ENCODE data around the gene CELF6. TPM values are rescaled to one million over a fixed set of nuclear protein-coding genes. Genes with fewer than 3 reads are reported as not detected.
A peak's percentile ranks its signal among the peaks of the same experiment; 100 is the strongest.

Gene CELF6
- total and polyA plus RNA-seq, 4 donors = 0.25 to 7.7 (median 1.5) TPM

DNA sequence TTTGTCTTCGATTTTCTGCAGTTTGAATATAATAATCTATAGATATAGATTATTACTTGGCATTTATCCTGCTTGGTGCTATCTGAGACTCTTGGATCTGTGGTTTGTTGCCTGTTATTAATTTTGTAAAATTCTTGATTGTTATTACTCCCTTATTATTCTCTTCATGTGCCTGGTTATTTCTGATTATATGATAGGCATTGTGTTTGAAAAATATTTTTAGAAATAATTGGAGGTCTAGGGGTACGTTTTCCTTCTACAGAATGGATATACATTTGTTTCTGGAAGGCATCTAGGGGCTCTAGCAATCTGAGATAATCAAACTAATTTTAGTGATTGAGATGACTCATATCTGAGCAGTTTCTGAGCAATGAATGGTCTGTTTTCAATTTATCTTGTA, 14.9 kb upstream of the CELF6 start:
- ATAC-seq (ENCODE audit: low FRiP score) (no peak), DNase-seq (no peak)
- intact Hi-C loops (cut with DNase I) = no loop called here
- peaks cover 0 to 3% of the 10 kb centered on the region in 2 donors for H3K36me3 ChIP-seq (ENCODE audit: control insufficient read depth in 1 of 2, insufficient read depth in 2 of 2, low read length in 1 of 2)
- no peaks in the 10 kb centered on the region for H3K9me3 ChIP-seq (ENCODE audit: control insufficient read depth, low read length)
- no peak overlapping the region for H3K27ac ChIP-seq (ENCODE audit: low read depth in 1 of 2, low read length in 2 of 2)
- H3K4me1 ChIP-seq (ENCODE audit: control insufficient read depth in 1 of 2, insufficient read depth in 2 of 2, low read length in 2 of 2) = no peaks in the 10 kb centered on the region
- no peak overlapping the region for H3K4me3 ChIP-seq (ENCODE audit: low read length in 2 of 2)
- 90 to 92% methylated on average over 2 of the region's 2 CpGs for WGBS, 2 donors
- no peaks in the 10 kb centered on the region for H3K27me3 ChIP-seq (ENCODE audit: control insufficient read depth in 1 of 2, insufficient read depth in 2 of 2, low read length in 1 of 2)

DNA sequence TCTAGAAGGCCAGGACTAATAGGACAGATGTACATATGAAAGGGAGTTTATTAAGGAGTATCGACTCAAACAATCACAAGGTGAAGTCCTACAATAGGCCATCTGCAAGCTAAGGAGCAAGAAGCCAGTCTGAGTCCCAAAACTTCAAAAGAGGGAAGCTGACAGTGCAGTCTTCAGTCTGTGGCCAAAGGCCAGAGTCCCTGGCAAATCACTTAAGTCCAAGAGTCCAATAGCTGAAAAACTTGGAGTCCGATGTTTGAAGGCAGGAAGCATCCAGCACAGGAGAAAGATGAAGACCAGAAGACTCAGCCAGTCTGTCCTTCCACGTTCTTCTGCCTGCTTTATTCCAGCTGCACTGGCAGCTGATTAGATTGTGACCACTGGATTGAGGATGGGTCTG, 11.1 kb upstream of the CELF6 start:
- intact Hi-C loops (cut with DNase I) = no loop called here
- WGBS, 2 donors = 90 to 93% methylated on average over 3 of the region's 3 CpGs
- Histone ChIP-seq H3K9me3 (ENCODE audit: control insufficient read depth, low read length) (no peaks in the 10 kb centered on the region), H3K27me3 (ENCODE audit: control insufficient read depth in 1 of 2, insufficient read depth in 2 of 2, low read length in 1 of 2) (no peaks in the 10 kb centered on the region), H3K27ac (ENCODE audit: low read depth in 1 of 2, low read length in 2 of 2) (no peak overlapping the region), H3K4me1 (ENCODE audit: control insufficient read depth in 1 of 2, insufficient read depth in 2 of 2, low read length in 2 of 2) (no peaks in the 10 kb centered on the region), H3K4me3 (ENCODE audit: low read length in 2 of 2) (no peak overlapping the region), H3K36me3 (ENCODE audit: control insufficient read depth in 1 of 2, insufficient read depth in 2 of 2, low read length in 1 of 2) (peaks cover 3% of the 10 kb centered on the region in 2 donors)
- no peak for ATAC-seq (ENCODE audit: low FRiP score)
- no peak for DNase-seq

DNA sequence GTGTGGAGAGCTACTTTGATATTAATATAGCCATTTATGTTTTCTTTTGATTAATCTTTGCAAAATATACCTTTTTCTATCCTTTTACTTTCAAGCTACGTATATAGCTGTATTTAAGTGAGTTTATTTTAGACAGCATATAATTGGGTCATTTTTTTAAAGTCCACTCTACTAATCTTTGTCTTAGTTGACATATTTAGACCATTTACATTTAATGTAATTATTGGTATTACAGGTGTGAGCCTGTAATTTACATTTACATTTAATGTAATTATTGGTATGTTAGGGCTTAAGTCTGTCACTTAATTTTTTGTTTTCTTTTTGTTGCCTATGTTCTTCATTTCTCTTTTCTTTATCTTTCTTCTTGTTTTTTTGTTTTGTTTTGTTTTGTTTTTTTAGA, 3.8 kb upstream of the CELF6 start:
- H3K9me3 ChIP-seq (ENCODE audit: control insufficient read depth, low read length) = no peaks in the 10 kb centered on the region
- H3K27me3 ChIP-seq (ENCODE audit: control insufficient read depth in 1 of 2, insufficient read depth in 2 of 2, low read length in 1 of 2) = no peaks in the 10 kb centered on the region
- H3K4me3 ChIP-seq (ENCODE audit: low read length in 2 of 2) = no peak overlapping the region
- DNase-seq (no peak), ATAC-seq (ENCODE audit: low FRiP score) (no peak)
- no peaks in the 10 kb centered on the region for H3K4me1 ChIP-seq (ENCODE audit: control insufficient read depth in 1 of 2, insufficient read depth in 2 of 2, low read length in 2 of 2)
- 95 to 98% methylated on average over 1 of the region's 1 CpG for WGBS, 2 donors
- no peak overlapping the region for H3K27ac ChIP-seq (ENCODE audit: low read depth in 1 of 2, low read length in 2 of 2)
- H3K36me3 ChIP-seq (ENCODE audit: control insufficient read depth in 1 of 2, insufficient read depth in 2 of 2, low read length in 1 of 2) = peaks cover 0 to 3% of the 10 kb centered on the region in 2 donors
- intact Hi-C loops (cut with DNase I) = no loop called here

DNA sequence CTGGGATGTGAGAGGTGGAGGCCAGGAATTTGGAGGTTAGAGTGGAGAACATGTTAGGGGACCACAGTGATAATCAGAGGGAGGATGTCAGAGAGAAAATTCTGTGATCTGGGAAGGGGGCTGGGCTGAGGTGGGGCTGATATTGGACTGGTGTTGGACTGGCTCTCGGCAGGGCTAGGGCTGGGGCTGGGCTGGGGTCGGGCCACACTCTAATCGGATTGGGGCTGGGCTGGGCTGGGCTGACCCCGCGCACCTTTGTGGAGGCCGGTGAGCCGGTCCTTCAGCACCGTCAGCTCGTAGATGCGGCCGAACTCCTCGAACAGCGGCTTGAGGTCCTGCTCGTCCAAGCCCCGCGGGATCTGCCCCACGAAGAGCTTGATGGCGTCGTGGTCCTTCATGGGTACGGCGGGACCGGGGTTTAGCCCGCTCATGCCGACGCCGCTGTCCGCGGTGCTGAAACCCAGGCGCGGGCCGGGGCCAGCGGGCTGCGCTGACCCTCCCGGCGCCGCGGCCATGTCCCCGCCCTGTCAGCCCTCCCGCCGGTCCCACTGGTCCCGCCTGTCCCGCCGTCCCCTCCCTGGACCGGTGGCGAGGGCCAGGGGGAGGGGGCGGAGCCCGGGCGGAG, 485 bp downstream of the CELF6 start:
- WGBS, 2 donors = 6 to 7% methylated on average over 29 to 48 of the region's 48 CpGs
- Histone ChIP-seq H3K27ac (ENCODE audit: low read depth in 1 of 2, low read length in 2 of 2) (no peak overlapping the region), H3K9me3 (ENCODE audit: control insufficient read depth, low read length) (no peaks in the 10 kb centered on the region), H3K4me1 (ENCODE audit: control insufficient read depth in 1 of 2, insufficient read depth in 2 of 2, low read length in 2 of 2) (no peaks in the 10 kb centered on the region), H3K36me3 (ENCODE audit: control insufficient read depth in 1 of 2, insufficient read depth in 2 of 2, low read length in 1 of 2) (no peaks in the 10 kb centered on the region), H3K4me3 (ENCODE audit: low read length in 2 of 2) (peak overlapping the region in 1 of 2 donors; percentile 49), H3K27me3 (ENCODE audit: control insufficient read depth in 1 of 2, insufficient read depth in 2 of 2, low read length in 1 of 2) (no peaks in the 10 kb centered on the region)
- peak; percentile 78 to 92 for DNase-seq
- intact Hi-C loops (cut with DNase I) = no loop called here
- peak; percentile 94 for ATAC-seq (ENCODE audit: low FRiP score)

DNA sequence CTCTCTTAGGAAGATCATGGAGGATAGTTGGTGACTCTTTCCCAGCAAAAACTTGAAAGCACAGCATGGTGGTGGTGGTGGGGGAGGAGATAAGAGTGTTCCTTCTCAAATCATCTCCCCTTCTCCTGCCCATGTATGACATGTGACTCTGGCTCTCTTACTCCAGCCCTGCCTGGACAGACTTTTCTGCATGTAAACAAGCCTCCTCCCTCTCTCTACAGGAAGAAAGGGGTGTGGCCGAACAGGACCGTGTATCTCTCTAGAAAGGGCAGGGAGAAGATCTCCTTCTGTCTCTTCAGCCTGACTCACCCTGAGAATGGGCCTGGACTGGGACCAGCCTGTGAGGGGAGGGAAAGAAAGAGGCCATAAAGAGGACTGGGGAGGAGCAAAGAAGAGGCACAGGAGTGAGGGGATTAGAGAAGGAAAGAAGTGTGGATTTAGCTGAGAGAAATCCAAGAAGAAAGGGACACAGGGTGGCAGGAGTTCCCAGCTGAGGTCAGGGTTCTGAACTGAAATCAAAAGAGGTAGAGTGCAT, 1.5 kb downstream of the CELF6 start:
- intact Hi-C loops (cut with DNase I) = no loop called here
- ATAC-seq (ENCODE audit: low FRiP score) (no peak), DNase-seq (no peak)
- Histone ChIP-seq H3K4me3 (ENCODE audit: low read length in 2 of 2) (no peak overlapping the region), H3K36me3 (ENCODE audit: control insufficient read depth in 1 of 2, insufficient read depth in 2 of 2, low read length in 1 of 2) (no peaks in the 10 kb centered on the region), H3K4me1 (ENCODE audit: control insufficient read depth in 1 of 2, insufficient read depth in 2 of 2, low read length in 2 of 2) (no peaks in the 10 kb centered on the region), H3K9me3 (ENCODE audit: control insufficient read depth, low read length) (no peaks in the 10 kb centered on the region), H3K27me3 (ENCODE audit: control insufficient read depth in 1 of 2, insufficient read depth in 2 of 2, low read length in 1 of 2) (no peaks in the 10 kb centered on the region), H3K27ac (ENCODE audit: low read depth in 1 of 2, low read length in 2 of 2) (no peak overlapping the region)
- 47 to 52% methylated on average over 2 of the region's 2 CpGs for WGBS, 2 donors

DNA sequence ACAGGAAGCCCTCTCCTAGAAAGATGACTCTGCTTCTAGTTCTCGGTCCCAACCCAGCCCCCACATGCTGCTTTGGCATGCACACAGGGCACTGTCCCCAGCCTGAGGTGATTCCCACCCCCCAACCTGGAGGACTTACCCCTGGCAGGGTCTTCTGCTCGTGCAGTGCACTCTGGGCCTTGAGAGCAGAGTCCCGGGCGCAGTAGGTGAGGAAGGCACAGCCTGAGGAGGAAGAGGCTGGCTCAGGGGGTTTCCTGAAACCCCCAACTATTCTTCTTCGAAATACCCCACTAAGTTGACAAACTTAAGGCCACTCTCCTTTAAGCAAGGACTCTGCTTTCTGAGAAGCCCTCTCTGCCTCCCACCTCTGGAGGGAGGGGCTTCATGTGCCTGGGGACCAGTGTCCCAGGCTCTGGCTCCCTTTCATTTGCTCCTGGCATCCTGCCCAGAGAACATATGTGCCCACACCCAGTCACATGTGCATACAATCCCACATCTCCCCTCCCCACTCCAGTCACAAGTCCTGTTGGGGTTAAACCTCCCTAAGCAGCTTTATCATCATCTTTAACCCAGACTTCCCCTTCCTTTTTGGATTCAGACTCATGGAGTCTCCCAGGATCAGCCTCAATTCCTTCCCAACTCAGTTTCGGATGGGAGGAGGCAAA, 4.1 kb downstream of the CELF6 start:
- Histone ChIP-seq H3K27me3 (ENCODE audit: control insufficient read depth in 1 of 2, insufficient read depth in 2 of 2, low read length in 1 of 2) (no peaks in the 10 kb centered on the region), H3K9me3 (ENCODE audit: control insufficient read depth, low read length) (no peaks in the 10 kb centered on the region), H3K4me3 (ENCODE audit: low read length in 2 of 2) (no peak overlapping the region), H3K27ac (ENCODE audit: low read depth in 1 of 2, low read length in 2 of 2) (no peak overlapping the region), H3K36me3 (ENCODE audit: control insufficient read depth in 1 of 2, insufficient read depth in 2 of 2, low read length in 1 of 2) (no peaks in the 10 kb centered on the region), H3K4me1 (ENCODE audit: control insufficient read depth in 1 of 2, insufficient read depth in 2 of 2, low read length in 2 of 2) (no peaks in the 10 kb centered on the region)
- intact Hi-C loops (cut with DNase I) = no loop called here
- WGBS, 2 donors = 64 to 75% methylated on average over 6 of the region's 6 CpGs
- DNase-seq (no peak), ATAC-seq (ENCODE audit: low FRiP score) (no peak)

DNA sequence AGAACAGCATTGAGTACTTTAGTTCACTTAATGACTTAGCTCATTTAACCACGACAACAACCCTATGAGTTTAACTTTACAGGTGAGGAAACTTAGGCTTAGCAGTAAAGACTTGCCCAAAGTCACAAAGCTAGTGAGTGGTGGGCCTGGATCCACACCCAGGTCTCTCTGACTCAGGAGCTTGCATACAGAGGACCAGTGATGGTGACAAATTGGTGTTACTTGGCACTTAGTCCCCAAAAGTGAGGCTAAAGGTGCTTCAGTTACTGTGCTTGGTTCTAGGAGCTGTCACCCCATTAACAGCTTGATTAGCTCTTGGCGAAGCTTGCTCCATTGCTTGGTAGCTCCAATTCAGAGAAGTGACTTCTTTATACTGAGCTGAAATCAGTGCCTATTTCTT, 6.1 kb downstream of the CELF6 start:
- WGBS, 2 donors = 88 to 89% methylated on average over 2 of the region's 2 CpGs
- Histone ChIP-seq H3K9me3 (ENCODE audit: control insufficient read depth, low read length) (no peaks in the 10 kb centered on the region), H3K4me3 (ENCODE audit: low read length in 2 of 2) (no peak overlapping the region), H3K36me3 (ENCODE audit: control insufficient read depth in 1 of 2, insufficient read depth in 2 of 2, low read length in 1 of 2) (no peaks in the 10 kb centered on the region), H3K27me3 (ENCODE audit: control insufficient read depth in 1 of 2, insufficient read depth in 2 of 2, low read length in 1 of 2) (no peaks in the 10 kb centered on the region), H3K27ac (ENCODE audit: low read depth in 1 of 2, low read length in 2 of 2) (no peak overlapping the region), H3K4me1 (ENCODE audit: control insufficient read depth in 1 of 2, insufficient read depth in 2 of 2, low read length in 2 of 2) (no peaks in the 10 kb centered on the region)
- intact Hi-C loops (cut with DNase I) = no loop called here
- no peak for ATAC-seq (ENCODE audit: low FRiP score)
- no peak for DNase-seq

DNA sequence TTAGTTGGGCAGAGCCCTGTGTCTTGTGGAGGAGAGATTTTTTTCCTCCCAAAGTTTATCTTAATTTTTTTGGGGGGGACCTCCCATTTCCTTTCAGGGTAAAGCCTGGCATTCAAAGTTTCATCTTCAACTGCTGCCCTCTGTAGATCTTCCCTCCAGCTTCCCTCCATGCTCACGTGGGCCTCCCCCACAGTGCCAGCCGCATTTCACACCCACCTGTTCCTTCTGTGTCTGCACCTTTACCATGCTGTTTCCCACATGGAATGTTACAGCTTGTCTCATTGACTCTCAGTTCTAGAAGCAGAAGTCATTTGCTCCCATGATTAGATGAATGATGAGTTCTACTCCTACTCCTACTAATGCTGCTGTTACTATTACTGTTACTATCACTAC, 6.5 kb downstream of the CELF6 start:
- DNase-seq (no peak), ATAC-seq (ENCODE audit: low FRiP score) (no peak)
- Histone ChIP-seq H3K27ac (ENCODE audit: low read depth in 1 of 2, low read length in 2 of 2) (no peak overlapping the region), H3K9me3 (ENCODE audit: control insufficient read depth, low read length) (no peaks in the 10 kb centered on the region), H3K4me1 (ENCODE audit: control insufficient read depth in 1 of 2, insufficient read depth in 2 of 2, low read length in 2 of 2) (no peaks in the 10 kb centered on the region), H3K4me3 (ENCODE audit: low read length in 2 of 2) (no peak overlapping the region), H3K27me3 (ENCODE audit: control insufficient read depth in 1 of 2, insufficient read depth in 2 of 2, low read length in 1 of 2) (no peaks in the 10 kb centered on the region), H3K36me3 (ENCODE audit: control insufficient read depth in 1 of 2, insufficient read depth in 2 of 2, low read length in 1 of 2) (no peaks in the 10 kb centered on the region)
- intact Hi-C loops (cut with DNase I) = no loop called here
- WGBS, 2 donors = 73 to 78% methylated on average over 2 of the region's 2 CpGs
